Activated CD8-positive, alpha-beta memory T cell treated with anti-CD3 and anti-CD28 coated beads, Interleukin-2, amount 50 U/mL, for 1 hour (primary cell): ENCODE data around the gene CFAP70.

Source experiments
- DNase-seq: peaks from one replicate; pipeline ENCODE4 v3.0.0-alpha.2; 2020; ENCODE audit errors: extremely low read depth

Gene CFAP70

GRCh38 chr10:73252445-73253224 lies 106.0 kb downstream of the CFAP70 start, which contains the start of gene MRPS16:
MRPS16 (minus strand) TSS chr10:73252644; CDS start chr10:73252482, 162 bp downstream.
- DNase-seq = peak; percentile 77

GRCh38 chr10:73251683-73252444 lies 106.8 kb downstream of the CFAP70 start:
- DNase-seq = no peak

- no peak for DNase-seq
These were observed 110.4 kb downstream of the CFAP70 start for GRCh38 chr10:73248259-73248724.

GRCh38 chr10:73247509-73248258 lies 111.0 kb downstream of the CFAP70 start:
- DNase-seq = no peak

- peak; percentile 79 for DNase-seq
These were observed 111.8 kb downstream of the CFAP70 start, which contains the start of gene DNAJC9 for GRCh38 chr10:73246646-73247508. DNAJC9 (minus strand) TSS chr10:73247255; CDS start chr10:73247189, 66 bp downstream.

GRCh38 chr10:73246322-73246645 lies 112.4 kb downstream of the CFAP70 start:
- no peak for DNase-seq

- DNase-seq = no peak
These were observed 113.7 kb downstream of the CFAP70 start for GRCh38 chr10:73244866-73245477.

- DNase-seq = no peak
These were observed 118.8 kb downstream of the CFAP70 start for GRCh38 chr10:73239908-73240307.

- DNase-seq = no peak
These were observed 119.6 kb downstream of the CFAP70 start for GRCh38 chr10:73238990-73239566.

- DNase-seq = no peak
These were observed 124.0 kb downstream of the CFAP70 start for GRCh38 chr10:73234695-73235094.

- no peak for DNase-seq
These were observed 124.8 kb downstream of the CFAP70 start for GRCh38 chr10:73233883-73234282.

- no peak for DNase-seq
These were observed 125.8 kb downstream of the CFAP70 start for GRCh38 chr10:73232887-73233286.

GRCh38 chr10:73229567-73229966 lies 129.1 kb downstream of the CFAP70 start:
- no peak for DNase-seq

GRCh38 chr10:73228247-73228646 lies 130.4 kb downstream of the CFAP70 start:
- no peak for DNase-seq

GRCh38 chr10:73226663-73227062 lies 132.0 kb downstream of the CFAP70 start:
- no peak for DNase-seq

- DNase-seq = no peak
These were observed 133.1 kb downstream of the CFAP70 start for GRCh38 chr10:73225518-73225917.

GRCh38 chr10:73220989-73221388 lies 137.7 kb downstream of the CFAP70 start:
- DNase-seq = no peak

GRCh38 chr10:73219384-73219783 lies 139.3 kb downstream of the CFAP70 start:
- no peak for DNase-seq

- no peak for DNase-seq
These were observed 140.1 kb downstream of the CFAP70 start for GRCh38 chr10:73218431-73219191.

GRCh38 chr10:73217628-73218027 lies 141.0 kb downstream of the CFAP70 start:
- DNase-seq = no peak
